CD4-positive, alpha-beta T cell treated with Interleukin-2 at 100 ng/mL for 4 hours (primary cell): ENCODE data around the gene ZFP3.
"Not testable (repeated sequence)": the region's sequence is repeated elsewhere in the genome, so short reads cannot be mapped to it uniquely, and the experiment has no call there.

Experiments used
- DNase-seq: peaks from one replicate; pipeline ENCODE4 v3.0.0-alpha.2; 2020; ENCODE audit warnings: low spot score

The ZFP3 gene

DNA sequence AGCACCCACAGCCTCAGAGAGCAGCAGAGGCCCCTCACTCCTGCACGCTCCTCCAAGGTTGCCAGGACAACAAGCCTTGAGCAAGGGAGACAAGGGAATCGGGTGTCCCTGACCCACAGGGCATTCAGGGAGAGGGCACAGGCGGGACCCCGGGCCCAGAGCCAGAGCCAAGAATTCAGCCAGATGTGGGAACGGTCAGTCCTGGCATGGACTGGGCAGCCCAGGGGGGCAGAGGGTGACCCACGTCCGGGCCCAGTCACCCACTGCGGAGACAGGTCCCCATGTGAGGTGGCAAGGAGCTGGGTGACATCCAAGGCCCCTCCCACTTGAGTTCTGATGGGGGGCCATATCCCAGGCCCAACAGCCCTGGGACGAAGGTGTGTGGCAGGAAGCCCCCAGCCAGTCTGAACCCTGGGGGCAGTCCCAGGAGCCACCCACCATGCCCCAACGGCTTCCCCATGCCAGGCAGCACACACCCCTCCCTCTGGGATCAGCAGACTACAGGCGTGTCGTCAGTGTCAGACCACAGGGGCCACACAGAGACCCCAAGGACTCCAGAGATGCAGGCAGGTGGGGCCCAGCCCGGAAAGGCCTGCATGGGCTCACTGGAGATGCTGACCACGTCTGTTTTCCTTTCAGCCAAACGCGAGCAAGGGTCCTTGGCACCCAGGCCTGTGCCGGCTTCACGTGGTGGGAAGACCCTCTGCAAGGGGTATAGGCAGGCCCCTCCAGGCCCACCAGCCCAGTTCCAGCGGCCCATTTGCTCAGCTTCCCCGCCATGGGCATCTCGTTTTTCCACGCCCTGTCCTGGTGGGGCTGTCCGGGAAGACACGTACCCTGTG, 60.6 kb downstream of the ZFP3 start:
- DNase-seq = no peak

DNA sequence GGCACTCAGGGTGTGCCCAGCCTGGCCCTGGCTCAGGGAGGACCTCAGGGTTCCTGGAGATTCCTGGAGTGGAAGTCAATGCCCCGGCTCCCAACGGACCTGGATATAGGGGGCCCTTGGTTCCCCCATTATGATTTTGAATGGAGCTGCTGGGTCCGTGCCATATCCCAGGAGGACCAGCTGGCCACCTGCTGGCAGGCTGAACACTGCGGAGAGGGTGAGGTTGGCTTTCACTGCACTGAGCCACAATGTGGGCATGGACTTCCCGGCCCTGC, 61.1 kb downstream of the ZFP3 start:
- DNase-seq = no peak

GRCh38 chr17:5142877-5143276, 64.6 kb downstream of the ZFP3 start:
- not testable (repeated sequence) for DNase-seq
